Heart left ventricle (tissue), 16 donors: ENCODE data around the gene PHACTR3. TPM values are rescaled to one million over a fixed set of nuclear protein-coding genes. Genes with fewer than 3 reads are reported as not detected.
"Not testable (repeated sequence)": the region's sequence is repeated elsewhere in the genome, so short reads cannot be mapped to it uniquely, and the experiment has no call there.

Source experiments
- ATAC-seq, 4 donors: fragments of 200-7000 bp; cut with Tn5 transposase; one replicate each; pipeline ENCODE4 v1.9.1; 2020 to 2022; ENCODE audit warnings: moderate library complexity in 4 of 4, mild to moderate bottlenecking in 3 of 4, moderate number of reproducible peaks in 1 of 4
- DNase-seq, 5 donors: peaks; one replicate each; pipeline ENCODE4 v3.0.0-alpha.2; 2020
- H3K27ac ChIP-seq, 12 donors: fragments of 200-600 bp; sonication (generic) in 4 of 12; one replicate each; pipeline versions ENCODE4 v1.5.0 to v1.8.0; 2016 to 2022; ENCODE audit warnings: mild to moderate bottlenecking in 2 of 12
- H3K27me3 ChIP-seq, 9 donors: fragments of 200-600 bp; sonication (generic) in 2 of 9; one replicate each; pipeline versions ENCODE4 v1.5.1 to v1.8.0; 2016 to 2022; ENCODE audit warnings: mild to moderate bottlenecking in 3 of 9
- H3K36me3 ChIP-seq, 9 donors: fragments of 200-600 bp; sonication (generic) in 2 of 9; one replicate each; pipeline versions ENCODE4 v1.5.0 to v1.8.0; 2018 to 2022; ENCODE audit warnings: mild to moderate bottlenecking in 2 of 9
- H3K4me1 ChIP-seq, 12 donors: fragments of 200-600 bp; sonication (generic) in 4 of 12; one replicate each; pipeline versions ENCODE4 v1.5.0 to v1.8.0; 2016 to 2022; ENCODE audit warnings: mild to moderate bottlenecking in 3 of 12
- H3K4me3 ChIP-seq, 12 donors: fragments of 200-600 bp; sonication (generic) in 4 of 12; one replicate each; pipeline versions ENCODE4 v1.5.0 to v1.8.0; 2017 to 2022; ENCODE audit warnings: mild to moderate bottlenecking in 9 of 12, moderate library complexity in 4 of 12
- H3K9me3 ChIP-seq, 12 donors: fragments of 200-600 bp; sonication (generic) in 4 of 12; one replicate each; pipeline versions ENCODE4 v1.5.0 to v1.8.0; 2016 to 2022; ENCODE audit warnings: mild to moderate bottlenecking in 1 of 12
- CTCF ChIP-seq, 12 donors: fragments of 200-600 bp; sonication (generic) in 4 of 12; IDR thresholded peaks; one replicate each; pipeline versions ENCODE4 v1.5.0 to v1.8.0; 2018 to 2022; ENCODE audit warnings: antibody characterized with exemption in 12 of 12, mild to moderate bottlenecking in 5 of 12
- POLR2A ChIP-seq, 2 donors: fragments of 450-650 bp; IDR thresholded peaks; one replicate each; pipeline ENCODE4 v1.6.1; 2017; ENCODE audit warnings: antibody characterized with exemption in 2 of 2, mild to moderate bottlenecking in 2 of 2, moderate library complexity in 2 of 2
- WGBS, 4 donors: extraction: QIAGEN DNeasy Blood & Tissue Kit in 2 of 4; methylation state at CpG; one replicate each; pipeline versions ENCODE4 v1.1.5 to v1.1.7; 2013 to 2018; 5-methylcytosine and 5-hydroxymethylcytosine counted together
- intact Hi-C, 10 donors: fragments of 100-400 bp; cut with DNase I; formaldehyde crosslinking; loops; one replicate each; pipeline versions ENCODE4 v1.11.1 to v1.14.2; 2022
- polyA plus RNA-seq, 2 donors: library from polyadenylated mRNA; stranded (reverse); fragments of 200-250 nt; gene quantifications; one replicate each; pipeline ENCODE4 v1.2.3, GENCODE V29; 2013
- total RNA-seq, 9 donors: library from RNA; depleted of rRNA in 2 of 9; stranded (reverse); fragments of >200 nt in 2 of 9; fragmentation: NEBNext Ultra II Directional in 3 of 9; extraction: Animal tissue kit (Norgen Biotek cat#: 25700) in 3 of 9; gene quantifications; one replicate each; pipeline versions ENCODE4 v1.1.0 to v1.2.4, GENCODE V29; 2016 to 2023
- donor health status: ischemic (EF 13 %, LVEDD 7.1; RV severe dilation, severe dysfunction).
- donor health status: healthy with polysubstance abuse.
- donor health status: DM: no; HTN: yes; CAD: no.
- donor health status: DM: no; HTN: no; CAD: no.
- donor health status: ischemic (EF 25% LVEDD 6.9; RV normal size, moderate dysfunction).
- donor health status: ischemic (EF 25% LVEDD 5.7; RV mildly dilated, moderate dysfunction).
- donor health status: healthy.
- donor health status: DM: yes; HTN: yes; CAD: no.
- donor health status: ischemic (EF 35%, LVEDD 5.7; RV mildly dilated, moderate dysfunction).
- donor health status: nonischemic (EF 11% LVEDD 7.7; RV severe dilation, severe dysfunction).
- donor health status: DM: yes; HTN: yes; CAD: no.
- donor health status: PGD.
- donor health status: ischemic (EF 29% LVEDD 5.4; RV normal size, mild dysfunction).
- donor health status: nonischemic (EF 23%, LVEDD 6.1; RV moderate dilation, normal function).

Gene PHACTR3
- total and polyA plus RNA-seq, 11 donors: 0.19 to 14.6 (median 3.5) TPM

DNA sequence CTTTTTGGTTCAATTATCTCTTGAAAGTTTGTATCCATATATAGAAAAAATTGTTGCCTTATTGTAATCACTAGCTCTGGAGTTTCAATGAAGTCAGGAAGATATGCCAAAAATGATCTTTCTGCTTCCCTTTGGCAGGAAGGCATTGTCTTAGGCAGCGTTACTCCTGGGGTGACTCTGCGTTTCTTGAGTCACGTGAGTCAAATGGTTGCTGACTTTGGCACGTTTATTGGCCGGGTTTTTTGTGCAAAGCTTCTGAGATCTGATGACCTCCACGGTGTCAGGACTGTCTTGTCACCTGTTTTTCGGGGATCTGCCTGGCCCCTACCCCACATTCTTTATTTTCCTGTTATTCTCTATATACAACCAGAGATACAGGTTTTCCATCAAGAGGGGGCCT, 10.4 kb downstream of the PHACTR3 start:
- 71 to 74% (median 72%) methylated on average over 7 of the region's 7 CpGs for WGBS, 4 donors

DNA sequence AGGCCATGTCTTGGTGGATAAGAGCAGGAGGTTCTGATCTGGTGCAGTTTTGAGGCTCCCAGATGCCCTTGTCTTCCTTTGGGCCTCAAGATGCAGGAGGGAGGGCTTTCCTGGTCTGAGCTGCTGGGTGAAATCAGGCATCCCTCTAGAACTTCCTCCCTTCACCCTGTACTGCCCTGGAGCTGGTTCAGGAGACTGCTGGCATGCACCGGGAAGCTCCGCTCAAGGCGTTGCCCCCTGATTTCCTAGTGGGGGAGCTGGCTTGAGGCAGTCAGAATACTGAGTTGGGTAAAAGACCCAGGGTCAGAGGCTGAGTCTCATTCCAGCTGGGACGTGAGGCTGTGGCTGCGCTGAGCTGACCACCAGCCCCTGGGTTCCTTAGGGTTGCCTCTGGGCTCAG, 12.0 kb downstream of the PHACTR3 start:
- Histone ChIP-seq H3K9me3 (no peaks in the 10 kb centered on the region), H3K36me3 (no peaks in the 10 kb centered on the region)
- DNase-seq: no peak

More for the DNA sequence above, 10.4 kb downstream of the PHACTR3 start:
- TF ChIP-seq POLR2A (IDR thresholded peaks at IDR 0.05) (no peak), CTCF (IDR thresholded peaks at IDR 0.05) (no peak)
- H3K9me3 ChIP-seq: no peaks in the 10 kb centered on the region
- no peak overlapping the region for H3K27ac ChIP-seq
- H3K27me3 ChIP-seq: peaks cover 0 to 12% (median 0%) of the 10 kb centered on the region in 9 donors
- no peak overlapping the region for H3K4me3 ChIP-seq
- intact Hi-C loops: no loop called here
- no peak for DNase-seq
- H3K36me3 ChIP-seq: no peaks in the 10 kb centered on the region
- H3K4me1 ChIP-seq: peaks cover 0 to 6% (median 0%) of the 10 kb centered on the region in 12 donors
- no peak for ATAC-seq

GRCh38 chr20:59617221-59617620, 12.9 kb downstream of the PHACTR3 start:
- 54 to 75% (median 65%) methylated on average over 2 of the region's 2 CpGs for WGBS, 4 donors
- no peaks in the 10 kb centered on the region for H3K36me3 ChIP-seq
- no peak overlapping the region for H3K27ac ChIP-seq
- TF ChIP-seq CTCF (IDR thresholded peaks at IDR 0.05) (no peak), POLR2A (IDR thresholded peaks at IDR 0.05) (no peak)
- H3K9me3 ChIP-seq: no peaks in the 10 kb centered on the region
- H3K27me3 ChIP-seq: peaks cover 0 to 12% (median 0%) of the 10 kb centered on the region in 9 donors
- no peaks in the 10 kb centered on the region for H3K4me1 ChIP-seq
- ATAC-seq (no peak), DNase-seq (no peak)
- no peak overlapping the region for H3K4me3 ChIP-seq
- intact Hi-C loops: no loop called here

More for the DNA sequence above, 12.0 kb downstream of the PHACTR3 start:
- WGBS, 4 donors: 64 to 76% (median 75%) methylated on average over 2 to 5 of the region's 5 CpGs
- Histone ChIP-seq H3K27ac (no peak overlapping the region), H3K4me1 (peaks cover 0 to 4% (median 0%) of the 10 kb centered on the region in 12 donors), H3K4me3 (no peak overlapping the region), H3K27me3 (peaks cover 0 to 12% (median 0%) of the 10 kb centered on the region in 9 donors)
- intact Hi-C loops: no loop called here
- no peak for TF ChIP-seq CTCF (IDR thresholded peaks at IDR 0.05)
- no peak for TF ChIP-seq POLR2A (IDR thresholded peaks at IDR 0.05)
- ATAC-seq: no peak

GRCh38 chr20:59618131-59618530, 13.8 kb downstream of the PHACTR3 start:
- no peak for ATAC-seq
- no peak for DNase-seq
- no peak for TF ChIP-seq CTCF (IDR thresholded peaks at IDR 0.05)
- TF ChIP-seq POLR2A (IDR thresholded peaks at IDR 0.05): no peak
- intact Hi-C loops: no loop called here
- Histone ChIP-seq H3K4me3 (no peak overlapping the region), H3K9me3 (no peaks in the 10 kb centered on the region), H3K27me3 (peaks cover 0 to 12% (median 0%) of the 10 kb centered on the region in 9 donors), H3K36me3 (no peaks in the 10 kb centered on the region), H3K27ac (no peak overlapping the region), H3K4me1 (no peaks in the 10 kb centered on the region)
- WGBS, 4 donors: 67 to 74% (median 73%) methylated on average over 8 of the region's 8 CpGs

GRCh38 chr20:59618585-59618984, 14.2 kb downstream of the PHACTR3 start:
- H3K27me3 ChIP-seq: peaks cover 0 to 12% (median 0%) of the 10 kb centered on the region in 9 donors
- 66 to 80% (median 73%) methylated on average over 4 to 6 of the region's 6 CpGs for WGBS, 4 donors
- H3K4me1 ChIP-seq, H3K9me3 ChIP-seq, H3K4me3 ChIP-seq, ATAC-seq, intact Hi-C loops, DNase-seq, H3K36me3 ChIP-seq, H3K27ac ChIP-seq: not testable (repeated sequence)
